T-helper 2 cell treated with Interferon-gamma antibody and Interleukin-4, amounts not matched to agents 5 μg/mL and 100 μg/mL, for 36 hours (primary cell): Measurements from ENCODE around the gene SH3RF3.

ENCODE experiments used
- DNase-seq: peaks from one replicate; pipeline ENCODE4 v3.0.0; 2021; ENCODE audit warnings: low spot score
- H3K27ac Mint-ChIP-seq: one replicate; pipeline ENCODE4 v1.8.0; 2021; ENCODE audit warnings: mild to moderate bottlenecking, mixed read lengths
- H3K27me3 Mint-ChIP-seq: one replicate; pipeline ENCODE4 v1.8.0; 2021; ENCODE audit warnings: low read depth, mixed read lengths
- H3K36me3 Mint-ChIP-seq: one replicate; pipeline ENCODE4 v1.8.0; 2021; ENCODE audit warnings: low read depth, mixed read lengths
- H3K4me1 Mint-ChIP-seq: one replicate; pipeline ENCODE4 v1.8.0; 2021; ENCODE audit warnings: low read depth, mixed read lengths
- H3K4me3 Mint-ChIP-seq: one replicate; pipeline ENCODE4 v1.8.0; 2022; ENCODE audit warnings: mild to moderate bottlenecking, moderate library complexity, mixed read lengths
- H3K9me3 Mint-ChIP-seq: one replicate; pipeline ENCODE4 v1.8.0; 2021; ENCODE audit warnings: mixed read lengths

The SH3RF3 gene

DNA sequence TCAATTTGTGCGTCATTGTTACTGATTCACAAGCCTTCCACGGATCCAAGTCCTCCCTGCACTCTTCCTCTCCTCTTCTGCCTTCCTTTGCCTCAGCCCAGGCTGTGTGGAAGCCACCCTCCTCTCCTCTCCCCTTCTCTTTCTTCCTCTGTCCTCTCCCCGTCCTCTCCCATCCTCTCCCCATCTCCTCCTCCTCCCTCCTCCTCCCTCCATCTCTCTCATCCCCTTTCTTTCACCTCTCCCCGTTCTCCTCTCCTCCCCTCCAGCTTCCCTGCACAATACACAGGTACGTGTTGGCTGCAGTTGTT is 301.3 kb downstream of the SH3RF3 start:
- no peaks in the 10 kb centered on the region for H3K27me3 Mint-ChIP-seq
- H3K27ac Mint-ChIP-seq = no peak overlapping the region
- no peak overlapping the region for H3K4me3 Mint-ChIP-seq
- no peaks in the 10 kb centered on the region for H3K36me3 Mint-ChIP-seq
- no peak for DNase-seq
- H3K4me1 Mint-ChIP-seq = no peaks in the 10 kb centered on the region
- no peaks in the 10 kb centered on the region for H3K9me3 Mint-ChIP-seq

DNA sequence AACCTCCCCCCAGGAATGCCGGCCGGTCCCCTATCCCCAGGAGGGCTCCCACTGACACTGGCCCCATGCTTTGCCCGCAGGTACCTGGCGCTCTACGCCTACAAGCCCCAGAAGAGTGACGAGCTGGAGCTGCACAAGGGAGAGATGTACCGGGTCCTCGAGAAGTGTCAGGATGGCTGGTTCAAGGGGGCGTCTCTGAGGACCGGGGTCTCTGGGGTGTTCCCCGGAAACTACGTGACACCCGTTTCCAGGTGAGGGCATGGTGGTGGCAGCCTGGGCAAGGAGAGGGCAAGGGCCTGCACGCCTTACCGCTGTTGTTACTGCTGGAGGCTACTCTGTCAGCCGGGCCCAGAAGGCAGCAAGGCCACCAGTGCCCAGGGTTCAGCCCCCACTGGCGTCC is 303.4 kb downstream of the SH3RF3 start:
- H3K4me1 Mint-ChIP-seq = no peaks in the 10 kb centered on the region
- H3K4me3 Mint-ChIP-seq = no peak overlapping the region
- H3K27ac Mint-ChIP-seq = no peak overlapping the region
- DNase-seq = no peak
- no peaks in the 10 kb centered on the region for H3K9me3 Mint-ChIP-seq
- no peaks in the 10 kb centered on the region for H3K27me3 Mint-ChIP-seq
- no peaks in the 10 kb centered on the region for H3K36me3 Mint-ChIP-seq

DNA sequence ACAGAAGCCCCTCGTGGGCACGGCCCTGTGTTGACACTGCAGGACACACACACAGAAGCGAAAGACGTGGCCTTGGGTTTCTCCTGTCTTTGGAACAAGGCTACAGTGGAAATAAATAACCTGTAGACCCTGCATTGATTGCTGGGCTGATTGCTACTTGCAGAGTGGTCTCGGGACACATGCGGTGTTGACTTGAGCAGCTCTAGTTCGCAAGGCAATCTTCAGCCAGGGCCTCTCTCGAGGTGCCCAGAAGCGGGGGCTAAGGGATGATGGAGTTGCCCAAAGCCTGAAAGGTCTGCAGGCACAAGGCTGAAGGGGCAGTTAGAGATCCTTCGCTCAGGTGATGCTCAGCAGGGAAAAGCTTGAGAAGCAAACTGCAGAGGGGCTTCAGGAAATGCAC is 304.5 kb downstream of the SH3RF3 start:
- DNase-seq = no peak
- Mint-ChIP-seq H3K36me3 (no peaks in the 10 kb centered on the region), H3K4me3 (no peak overlapping the region), H3K27ac (no peak overlapping the region), H3K27me3 (no peaks in the 10 kb centered on the region), H3K4me1 (no peaks in the 10 kb centered on the region), H3K9me3 (no peaks in the 10 kb centered on the region)

DNA sequence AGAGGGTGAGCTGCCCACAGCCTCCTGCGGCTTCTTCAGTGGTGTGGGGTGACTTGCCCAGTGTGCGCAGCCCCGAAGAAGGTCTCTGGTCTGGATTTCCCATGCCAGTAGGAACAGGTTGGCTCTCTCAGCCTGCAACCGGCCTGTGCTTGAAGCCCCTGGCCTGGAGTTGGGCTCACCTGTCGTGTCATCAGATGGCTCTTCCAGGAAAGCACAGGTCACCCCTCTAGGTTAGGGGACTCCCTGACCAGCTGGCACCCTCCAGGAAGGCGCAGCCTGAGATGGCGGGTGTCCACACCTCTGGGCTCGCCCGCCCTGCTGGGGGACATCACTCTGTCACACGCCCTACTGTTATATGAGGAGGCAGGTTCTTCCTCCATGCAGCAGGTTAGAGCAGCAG is 304.9 kb downstream of the SH3RF3 start:
- Mint-ChIP-seq H3K4me1 (no peaks in the 10 kb centered on the region), H3K4me3 (no peak overlapping the region), H3K27me3 (no peaks in the 10 kb centered on the region), H3K36me3 (no peaks in the 10 kb centered on the region), H3K9me3 (no peaks in the 10 kb centered on the region), H3K27ac (no peak overlapping the region)
- DNase-seq = no peak

DNA sequence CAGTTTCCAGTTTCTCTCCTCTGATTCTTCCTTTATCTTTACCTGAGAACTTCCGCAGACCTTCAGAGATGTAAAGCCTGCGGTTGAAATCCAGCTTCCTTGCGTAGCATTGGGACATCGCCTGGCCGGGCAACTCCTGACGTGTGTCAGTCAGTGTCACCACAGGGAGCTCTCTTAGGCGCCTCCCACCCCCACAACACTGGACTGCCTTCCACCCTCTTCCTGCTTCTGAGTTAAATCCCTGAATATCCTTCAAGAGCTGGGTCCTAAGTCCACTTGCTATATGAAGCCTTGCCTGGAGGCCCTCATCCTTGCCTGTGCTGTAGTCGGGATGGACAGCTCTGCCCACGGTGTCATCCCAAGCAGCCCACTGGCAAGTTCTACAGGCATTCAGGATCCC is 305.3 kb downstream of the SH3RF3 start:
- Mint-ChIP-seq H3K4me1 (no peaks in the 10 kb centered on the region), H3K36me3 (no peaks in the 10 kb centered on the region), H3K4me3 (no peak overlapping the region), H3K27ac (no peak overlapping the region), H3K9me3 (no peaks in the 10 kb centered on the region), H3K27me3 (no peaks in the 10 kb centered on the region)
- DNase-seq = no peak

DNA sequence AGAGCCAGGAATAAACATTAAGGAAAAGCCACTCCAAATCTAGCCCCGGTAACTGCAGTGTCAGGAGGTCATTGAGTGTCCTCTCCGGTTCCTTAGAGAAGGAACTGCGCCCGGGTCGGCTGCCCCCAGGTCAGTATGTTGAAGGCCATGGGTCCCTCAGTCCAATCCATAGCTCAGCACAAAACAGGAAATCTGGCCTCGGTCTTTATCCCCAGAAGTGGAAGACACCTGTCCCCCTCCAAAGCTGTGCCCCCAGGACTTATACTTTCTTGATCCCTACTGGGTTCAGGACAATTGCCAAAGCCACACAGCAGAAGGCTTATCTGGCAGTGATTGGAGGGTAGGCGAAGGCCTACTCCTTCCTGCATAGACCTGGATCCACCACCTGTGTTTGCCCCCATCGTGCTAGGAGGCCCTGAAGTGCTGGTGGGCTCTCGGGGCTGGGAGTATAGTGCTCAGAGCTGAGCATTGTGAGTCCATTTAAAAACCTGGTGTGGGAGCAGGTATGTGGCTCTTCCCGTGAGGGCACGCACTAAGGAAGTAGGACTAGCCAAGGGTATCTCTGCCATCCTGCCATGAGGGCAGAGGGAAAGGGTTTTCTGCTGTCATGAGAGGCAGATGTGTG is 306.2 kb downstream of the SH3RF3 start:
- DNase-seq = no peak
- Mint-ChIP-seq H3K27ac (no peak overlapping the region), H3K27me3 (no peaks in the 10 kb centered on the region)

DNA sequence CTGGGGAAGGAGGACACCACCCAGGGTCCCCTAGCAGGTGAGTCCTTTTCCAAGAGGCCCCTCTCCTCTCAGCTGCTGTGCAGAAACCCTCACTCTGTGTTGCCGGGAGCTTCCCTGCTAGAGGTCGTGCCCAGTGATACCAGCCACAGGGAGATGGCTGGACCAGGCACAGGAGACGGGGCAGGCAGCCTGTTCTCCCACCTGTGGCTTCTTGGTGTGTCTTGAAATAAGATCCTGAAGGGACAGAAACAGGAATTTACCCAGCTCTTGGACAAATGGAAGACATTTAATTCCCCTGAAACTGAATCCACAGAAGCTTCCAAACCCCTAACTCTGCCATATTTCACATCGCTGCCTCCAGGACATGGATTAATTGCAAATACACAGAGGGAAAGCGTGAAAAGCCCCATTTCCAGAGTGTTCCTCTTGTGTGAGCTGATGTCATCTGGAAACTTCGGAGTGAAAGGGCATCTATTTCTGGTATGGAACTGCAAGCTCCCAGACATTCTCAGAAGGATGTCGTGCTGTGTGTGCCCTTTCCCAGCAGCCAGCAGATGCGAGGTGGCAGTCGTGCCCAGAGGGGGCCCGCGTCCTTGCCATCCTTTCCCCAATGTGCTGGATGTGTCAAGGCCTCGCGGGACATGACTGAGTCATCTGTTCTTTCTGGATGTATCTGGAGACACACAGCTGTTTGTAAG is 307.0 kb downstream of the SH3RF3 start:
- Mint-ChIP-seq H3K27ac (no peak overlapping the region), H3K27me3 (no peaks in the 10 kb centered on the region), H3K4me3 (no peak overlapping the region), H3K4me1 (no peaks in the 10 kb centered on the region), H3K36me3 (no peaks in the 10 kb centered on the region), H3K9me3 (peaks cover 10% of the 10 kb centered on the region)
- DNase-seq = no peak

More for the DNA sequence above, 306.2 kb downstream of the SH3RF3 start:
- Mint-ChIP-seq H3K4me3 (no peak overlapping the region), H3K4me1 (no peaks in the 10 kb centered on the region), H3K36me3 (no peaks in the 10 kb centered on the region), H3K9me3 (peaks cover 5% of the 10 kb centered on the region)

DNA sequence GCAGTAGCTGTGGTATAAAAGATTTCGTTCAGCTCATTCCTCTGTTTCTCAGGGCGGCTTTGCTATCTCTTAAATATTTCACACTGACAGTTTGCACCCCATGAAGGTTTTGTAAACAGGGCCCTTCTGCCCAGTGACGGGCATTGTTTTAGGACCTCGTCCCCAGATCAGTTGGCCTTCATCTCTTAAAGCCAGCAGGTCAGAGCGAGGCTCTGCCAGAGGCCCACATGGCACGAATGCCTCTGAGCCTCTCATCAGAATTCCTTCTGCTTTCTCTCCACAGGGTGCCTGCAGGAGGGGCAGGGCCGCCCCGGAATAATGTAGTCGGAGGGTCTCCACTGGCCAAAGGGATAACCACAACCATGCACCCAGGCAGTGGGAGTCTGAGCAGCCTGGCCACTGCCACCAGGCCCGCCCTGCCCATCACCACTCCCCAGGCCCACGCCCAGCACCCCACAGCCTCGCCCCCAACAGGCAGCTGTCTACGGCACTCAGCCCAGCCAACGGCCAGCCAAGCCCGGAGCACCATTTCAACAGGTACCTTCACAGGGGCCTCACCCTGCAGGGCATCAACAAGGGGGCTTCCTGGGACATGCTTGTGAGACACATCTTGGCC is 307.7 kb downstream of the SH3RF3 start:
- no peaks in the 10 kb centered on the region for H3K4me1 Mint-ChIP-seq
- H3K4me3 Mint-ChIP-seq = no peak overlapping the region
- no peak for DNase-seq
- H3K27me3 Mint-ChIP-seq = peaks cover 5% of the 10 kb centered on the region
- H3K36me3 Mint-ChIP-seq = no peaks in the 10 kb centered on the region
- H3K9me3 Mint-ChIP-seq = peaks cover 17% of the 10 kb centered on the region
- H3K27ac Mint-ChIP-seq = no peak overlapping the region

DNA sequence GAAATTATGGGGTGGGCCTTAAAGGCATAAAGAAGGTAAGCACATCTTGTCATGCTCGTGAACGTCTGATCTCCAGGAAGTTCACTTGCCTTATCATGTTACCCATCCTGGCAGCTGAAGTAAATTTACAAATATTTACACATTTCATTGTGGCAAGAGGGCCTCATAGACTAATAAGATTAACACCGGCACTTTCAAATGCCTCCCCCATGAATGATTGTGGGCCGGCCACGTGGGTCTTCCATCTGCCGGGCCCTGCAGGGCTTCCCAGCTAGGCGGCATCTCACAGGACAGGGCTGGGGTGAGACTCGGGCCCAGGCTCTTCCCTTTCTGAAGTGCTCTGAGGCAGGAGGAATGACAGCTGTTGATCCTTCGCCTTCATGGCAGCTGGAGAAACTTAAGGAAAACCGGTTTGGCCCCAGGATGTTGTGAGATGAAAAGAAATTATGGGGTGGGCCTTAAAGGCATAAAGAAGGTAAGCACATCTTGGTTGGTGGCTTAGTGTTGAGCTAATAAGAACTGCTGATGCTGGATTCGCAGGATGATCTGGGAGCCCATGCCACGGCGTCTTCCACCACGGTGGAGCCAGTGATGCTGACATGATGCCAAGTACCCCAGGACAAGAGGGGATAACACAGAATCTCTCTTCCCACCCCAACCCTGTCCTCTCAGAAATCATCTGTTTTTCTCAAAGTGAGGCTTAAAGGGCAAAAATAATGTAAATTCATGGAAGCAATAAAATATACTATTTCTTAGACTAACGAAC is 308.5 kb downstream of the SH3RF3 start:
- H3K4me3 Mint-ChIP-seq = no peak overlapping the region

DNA sequence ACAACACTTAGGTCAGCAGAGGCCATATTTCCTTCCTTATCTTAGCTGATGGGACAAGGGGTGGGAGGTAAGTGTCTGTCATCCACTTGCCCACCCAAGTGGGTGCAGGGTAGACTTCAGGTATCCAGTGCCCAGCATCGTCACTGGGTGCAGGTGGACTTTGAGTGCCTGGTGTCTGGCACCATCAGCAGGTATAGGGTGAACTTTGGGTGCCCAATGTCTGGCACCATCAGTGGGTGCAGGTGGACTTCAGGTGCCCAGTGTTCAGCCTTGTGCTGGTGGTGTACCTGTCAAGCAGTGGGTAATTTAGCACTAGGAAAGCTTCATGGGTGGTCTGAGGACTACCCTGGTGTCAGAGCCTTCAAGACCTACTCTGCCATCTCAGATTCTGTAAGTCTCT is 309.1 kb downstream of the SH3RF3 start:
- Mint-ChIP-seq H3K27me3 (peaks cover 5% of the 10 kb centered on the region), H3K36me3 (no peaks in the 10 kb centered on the region), H3K27ac (no peak overlapping the region), H3K4me1 (no peaks in the 10 kb centered on the region), H3K9me3 (peaks cover 26% of the 10 kb centered on the region), H3K4me3 (no peak overlapping the region)
- no peak for DNase-seq

More for the DNA sequence above, 308.5 kb downstream of the SH3RF3 start:
- H3K27ac Mint-ChIP-seq = no peak overlapping the region
- H3K36me3 Mint-ChIP-seq = no peaks in the 10 kb centered on the region
- peaks cover 5% of the 10 kb centered on the region for H3K27me3 Mint-ChIP-seq
- no peak for DNase-seq
- peaks cover 22% of the 10 kb centered on the region for H3K9me3 Mint-ChIP-seq
- H3K4me1 Mint-ChIP-seq = no peaks in the 10 kb centered on the region

DNA sequence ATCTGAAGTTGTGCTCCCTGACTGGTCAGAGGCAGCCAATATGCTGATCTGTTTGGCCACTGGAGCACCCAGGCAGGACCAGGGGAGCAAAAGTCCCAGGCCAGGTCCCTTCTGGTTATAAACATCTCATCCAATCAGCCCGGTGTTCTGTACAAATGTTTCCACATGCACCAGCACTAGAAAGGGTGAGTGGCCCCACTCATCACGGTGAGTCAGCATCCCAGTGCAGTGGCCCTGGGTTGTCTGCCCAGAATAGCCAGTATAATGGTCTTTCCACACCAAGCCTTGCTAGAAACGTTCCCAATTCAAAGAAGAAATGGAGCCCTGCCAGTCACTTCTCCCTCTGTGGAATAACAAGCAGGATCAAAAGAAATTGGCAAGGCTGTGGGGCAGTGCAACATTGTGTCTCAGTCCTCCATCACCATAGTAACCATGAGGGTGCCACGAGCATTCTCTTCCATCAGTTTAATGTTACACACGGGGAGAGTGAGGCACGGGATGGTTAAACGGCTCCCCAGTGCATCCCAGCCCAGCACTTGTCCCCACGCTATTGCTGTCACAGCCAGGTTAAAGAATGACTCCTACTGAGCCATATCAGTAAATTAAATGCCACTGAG is 309.9 kb downstream of the SH3RF3 start:
- peaks cover 33% of the 10 kb centered on the region for H3K9me3 Mint-ChIP-seq
- DNase-seq = no peak

DNA sequence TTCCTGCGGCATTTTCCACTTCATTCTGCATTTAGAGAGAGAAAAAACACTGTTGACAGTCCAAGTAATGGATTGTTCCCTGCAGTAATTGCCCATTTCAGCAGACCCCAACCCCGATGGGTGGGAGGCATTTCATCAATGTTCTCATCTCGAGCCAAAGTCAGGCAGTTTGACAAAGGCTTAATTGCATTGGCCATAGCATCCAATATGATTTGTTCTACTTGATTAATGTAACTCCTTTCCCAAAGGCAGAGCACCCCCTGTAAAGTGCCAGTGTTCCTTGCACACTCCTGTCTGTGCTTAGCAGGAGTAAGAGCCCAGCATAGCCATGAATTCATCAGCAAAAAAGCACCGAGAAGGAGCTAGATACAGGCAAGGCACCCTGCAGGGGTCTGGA is 310.4 kb downstream of the SH3RF3 start:
- Mint-ChIP-seq H3K9me3 (peaks cover 33% of the 10 kb centered on the region), H3K36me3 (no peaks in the 10 kb centered on the region), H3K27me3 (peaks cover 5% of the 10 kb centered on the region), H3K27ac (no peak overlapping the region), H3K4me1 (no peaks in the 10 kb centered on the region), H3K4me3 (no peak overlapping the region)
- no peak for DNase-seq

More for the DNA sequence above, 309.9 kb downstream of the SH3RF3 start:
- H3K27ac Mint-ChIP-seq = no peak overlapping the region
- no peaks in the 10 kb centered on the region for H3K4me1 Mint-ChIP-seq
- no peaks in the 10 kb centered on the region for H3K36me3 Mint-ChIP-seq
- no peak overlapping the region for H3K4me3 Mint-ChIP-seq
- peaks cover 5% of the 10 kb centered on the region for H3K27me3 Mint-ChIP-seq

DNA sequence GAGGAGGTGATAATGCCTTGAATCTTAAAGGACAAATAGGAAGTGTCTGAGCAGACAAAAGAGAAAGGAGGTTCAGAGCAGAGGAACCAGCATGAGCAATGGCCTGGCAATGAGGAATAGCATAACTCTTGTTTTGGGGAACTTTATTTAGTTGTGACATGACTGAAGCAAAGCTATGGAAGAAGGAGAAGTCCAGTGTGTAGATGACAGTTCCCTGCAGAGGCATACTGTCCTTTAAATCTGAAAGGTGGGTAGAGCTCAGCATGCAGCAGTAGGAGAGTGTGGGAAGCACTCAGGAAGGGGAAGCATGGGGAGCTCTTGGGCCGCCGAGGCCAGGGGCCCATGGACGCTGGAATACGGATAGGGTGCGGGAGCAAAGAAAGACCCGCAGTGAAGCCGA is 311.0 kb downstream of the SH3RF3 start:
- Mint-ChIP-seq H3K36me3 (peaks cover 2% of the 10 kb centered on the region), H3K27ac (no peak overlapping the region), H3K4me1 (no peaks in the 10 kb centered on the region), H3K9me3 (peaks cover 39% of the 10 kb centered on the region), H3K27me3 (peaks cover 7% of the 10 kb centered on the region), H3K4me3 (no peak overlapping the region)
- no peak for DNase-seq
